Subcutaneous adipose tissue (tissue), 4 donors: ENCODE data around the gene ANXA9. TPM values are rescaled to one million over a fixed set of nuclear protein-coding genes. Genes with fewer than 3 reads are reported as not detected.

Experiments used
- CTCF ChIP-seq: fragments of 450-650 bp; IDR thresholded peaks from one replicate; pipeline ENCODE4 v1.5.1; 2016; ENCODE audit warnings: low read depth, mild to moderate bottlenecking, control low read depth, antibody characterized with exemption, moderate library complexity
- total RNA-seq, 4 donors: library from RNA; depleted of rRNA; stranded (reverse); fragments of >200 nt; gene quantifications; one replicate each; pipeline ENCODE4 v1.1.0, GENCODE V29; 2016

Gene ANXA9
- total RNA-seq, 4 donors from 2014 or later: 0.68 to 1.3 TPM; not detected in 2

GRCh38 chr1:150976401-150976821 is 5.7 kb upstream of the ANXA9 start:
- no peak for TF ChIP-seq CTCF

- no peak for TF ChIP-seq CTCF
Observed at GRCh38 chr1:150976879-150977694, 5.0 kb upstream of the ANXA9 start.

- TF ChIP-seq CTCF: no peak
Observed at GRCh38 chr1:150979092-150980056, 2.7 kb upstream of the ANXA9 start.

- no peak for TF ChIP-seq CTCF
Observed at GRCh38 chr1:150981177-150981804, 801 bp upstream of the ANXA9 start.

- no peak for TF ChIP-seq CTCF
Observed at GRCh38 chr1:150985179-150985825, 3.2 kb downstream of the ANXA9 start.

- no peak for TF ChIP-seq CTCF
Observed at GRCh38 chr1:150987924-150988323, 5.8 kb downstream of the ANXA9 start.
